KMS-11 (cell line): Measurements from ENCODE around the gene DPY19L3.

ENCODE experiments used
- H2AFZ ChIP-seq: fragments of 200-600 bp; sonication (generic); 2 replicates; pipeline ENCODE4 v1.6.1; 2016; ENCODE audit warnings: antibody characterized with exemption, mixed run types, low read depth
- H3K27ac ChIP-seq: fragments of 200-600 bp; sonication (generic); 2 replicates; pipeline ENCODE4 v1.6.1; 2016; ENCODE audit warnings: mild to moderate bottlenecking, mixed run types
- H3K27me3 ChIP-seq: fragments of 200-600 bp; sonication (generic); 2 replicates; pipeline ENCODE4 v1.6.1; 2017; ENCODE audit warnings: mild to moderate bottlenecking, low read depth, mixed run types, moderate library complexity; ENCODE audit not compliant: insufficient read depth
- H3K36me3 ChIP-seq: fragments of 200-600 bp; sonication (generic); 2 replicates; pipeline ENCODE4 v1.6.1; 2017; ENCODE audit warnings: mild to moderate bottlenecking, mixed run types; ENCODE audit not compliant: insufficient read depth
- H3K4me1 ChIP-seq: fragments of 200-600 bp; sonication (generic); 2 replicates; pipeline ENCODE4 v1.6.1; 2016; ENCODE audit warnings: mild to moderate bottlenecking, low read depth, mixed run types; ENCODE audit not compliant: poor library complexity, severe bottlenecking
- H3K4me2 ChIP-seq: fragments of 200-600 bp; sonication (generic); 2 replicates; pipeline ENCODE4 v1.7.0; 2016; ENCODE audit warnings: mild to moderate bottlenecking, mixed run types
- H3K4me3 ChIP-seq: fragments of 200-600 bp; sonication (generic); IDR thresholded peaks from 2 replicates; pipeline ENCODE4 v1.6.1; 2017; ENCODE audit warnings: low read depth, low read length, mixed read lengths; ENCODE audit not compliant: insufficient read depth
- H3K79me2 ChIP-seq: fragments of 200-600 bp; sonication (generic); 2 replicates; pipeline ENCODE4 v1.6.1; 2016; ENCODE audit warnings: low read depth, mixed run types; ENCODE audit not compliant: insufficient read depth
- H3K9ac ChIP-seq: fragments of 200-600 bp; sonication (generic); 2 replicates; pipeline ENCODE4 v1.6.1; 2016; ENCODE audit warnings: mild to moderate bottlenecking, mixed run types
- H4K20me1 ChIP-seq: fragments of 200-600 bp; sonication (generic); 2 replicates; pipeline ENCODE4 v1.6.1; 2016; ENCODE audit warnings: mild to moderate bottlenecking, mixed run types; ENCODE audit not compliant: insufficient read depth
- CTCF ChIP-seq: fragments of 200-600 bp; sonication (generic); conservative IDR thresholded peaks from 2 replicates; pipeline ENCODE4 v1.6.1; 2017; ENCODE audit warnings: low read depth, mild to moderate bottlenecking, antibody characterized with exemption, low read length, moderate library complexity, mixed read lengths

DPY19L3 gene

GRCh38 chr19:32405431-32406160 lies at the start of gene DPY19L3:
Gene DPY19L3, plus strand, starts transcription at chr19:32405770. Its CDS starts 2,484 bp downstream, at chr19:32408254.
- Histone ChIP-seq H3K79me2 (peaks cover 4% of the 10 kb centered on the region; the same call in 1 of the 2 replicates), H3K4me3 (no peak within 1 kb of the TSS), H3K27me3 (no peaks in the 10 kb centered on the region), H2AFZ (peak within 1 kb of the TSS; percentile 90), H3K36me3 (peaks cover 7% of the 10 kb centered on the region; the same call in 1 of the 2 replicates), H3K27ac (peak within 1 kb of the TSS; percentile 82), H3K4me1 (peaks cover 12% of the 10 kb centered on the region), H4K20me1 (no peaks in the 10 kb centered on the region), H3K9ac (peak within 1 kb of the TSS; percentile 89), H3K4me2 (peak within 1 kb of the TSS; percentile 79)
- TF ChIP-seq CTCF: no peak

- Histone ChIP-seq H3K27me3 (no peaks in the 10 kb centered on the region), H3K4me1 (no peaks in the 10 kb centered on the region), H4K20me1 (no peaks in the 10 kb centered on the region), H3K4me3 (no peak overlapping the region), H3K79me2 (no peaks in the 10 kb centered on the region; the same call in 1 of the 2 replicates), H3K27ac (no peak overlapping the region), H3K36me3 (peaks cover 9% of the 10 kb centered on the region; the same call in 1 of the 2 replicates), H3K9ac (no peak overlapping the region), H3K4me2 (no peak overlapping the region), H2AFZ (no peak overlapping the region)
- TF ChIP-seq CTCF: peak; percentile 48
Measured at GRCh38 chr19:32357720-32358119, 47.9 kb upstream of the DPY19L3 start.

GRCh38 chr19:32358321-32358720 lies 47.2 kb upstream of the DPY19L3 start:
- no peak overlapping the region for H2AFZ ChIP-seq
- peaks cover 3% of the 10 kb centered on the region; the same call in 1 of the 2 replicates for H3K79me2 ChIP-seq
- no peak overlapping the region for H3K4me3 ChIP-seq
- H3K27ac ChIP-seq: no peak overlapping the region
- no peak overlapping the region for H3K9ac ChIP-seq
- H3K27me3 ChIP-seq: no peaks in the 10 kb centered on the region
- no peaks in the 10 kb centered on the region for H3K4me1 ChIP-seq
- no peak overlapping the region for H3K4me2 ChIP-seq
- H4K20me1 ChIP-seq: no peaks in the 10 kb centered on the region
- H3K36me3 ChIP-seq: peaks cover 4% of the 10 kb centered on the region; the same call in 1 of the 2 replicates
- no peak for TF ChIP-seq CTCF

GRCh38 chr19:32359581-32359980 lies 46.0 kb upstream of the DPY19L3 start:
- no peaks in the 10 kb centered on the region for H3K4me1 ChIP-seq
- H3K27me3 ChIP-seq: no peaks in the 10 kb centered on the region
- H3K4me2 ChIP-seq: no peak overlapping the region
- no peak overlapping the region for H2AFZ ChIP-seq
- no peaks in the 10 kb centered on the region for H4K20me1 ChIP-seq
- no peak overlapping the region for H3K27ac ChIP-seq
- H3K79me2 ChIP-seq: peaks cover 3% of the 10 kb centered on the region; the same call in 1 of the 2 replicates
- H3K9ac ChIP-seq: no peak overlapping the region
- TF ChIP-seq CTCF: no peak
- peaks cover 4% of the 10 kb centered on the region; the same call in 1 of the 2 replicates for H3K36me3 ChIP-seq
- no peak overlapping the region for H3K4me3 ChIP-seq
